Ovary (tissue), 3 donors: Measurements from ENCODE around the gene MRPL4.

ENCODE experiments used
- CTCF ChIP-seq, 3 donors: fragments of 450-650 bp in 2 of 3; fragments of 200-600 bp in 1 of 3; IDR thresholded peaks; one replicate each; pipeline versions ENCODE4 v1.5.1 to v1.8.0; 2016 to 2022; ENCODE audit warnings: antibody characterized with exemption in 3 of 3, mild to moderate bottlenecking in 1 of 3
- POLR2A ChIP-seq: fragments of 450-650 bp; IDR thresholded peaks from one replicate; pipeline ENCODE4 v1.6.1; 2017; ENCODE audit warnings: antibody characterized with exemption, mild to moderate bottlenecking, moderate library complexity
- donor health status: DM: no; HTN: no; CAD: no.

GRCh38 chr19:10246511-10246910, 5.5 kb upstream of the MRPL4 start:
- TF ChIP-seq POLR2A (no peak), CTCF (IDR thresholded peaks at IDR 0.05) (no peak)
